Stimulated activated CD4-positive, alpha-beta T cell treated with anti-CD3 and anti-CD28 coated beads, Interleukin-12 subunit alpha, Interleukin-12 subunit beta, amount 100 ng/mL, for 4 hours (primary cell): Measurements from ENCODE around the gene KRT9.
"Not testable (repeated sequence)": the region's sequence is repeated elsewhere in the genome, so short reads cannot be mapped to it uniquely, and the experiment has no call there.

Experiments used
- DNase-seq: peaks from one replicate; pipeline ENCODE4 v3.0.0-alpha.2; 2020

The KRT9 gene

GRCh38 chr17:41599680-41600079, 27.8 kb upstream of the KRT9 start:
- no peak for DNase-seq

GRCh38 chr17:41595585-41595984, 23.7 kb upstream of the KRT9 start:
- DNase-seq, result no peak

- no peak for DNase-seq
These were observed 22.6 kb upstream of the KRT9 start for GRCh38 chr17:41594363-41594915.

- no peak for DNase-seq
These were observed 21.6 kb upstream of the KRT9 start for GRCh38 chr17:41593306-41593981.

GRCh38 chr17:41592601-41593305, 20.9 kb upstream of the KRT9 start:
- DNase-seq, result no peak

- DNase-seq, result no peak
These were observed 17.4 kb upstream of the KRT9 start for GRCh38 chr17:41589301-41589700.

GRCh38 chr17:41588126-41588810, 16.4 kb upstream of the KRT9 start:
- DNase-seq, result no peak

GRCh38 chr17:41586863-41587495, 15.1 kb upstream of the KRT9 start, which contains the start of gene KRT14:
Gene KRT14 (minus strand): TSS chr17:41586895. CDS start chr17:41586834, 61 bp downstream.
- no peak for DNase-seq

- DNase-seq, result no peak
These were observed 13.6 kb upstream of the KRT9 start for GRCh38 chr17:41585301-41586056.

- not testable (repeated sequence) for DNase-seq
These were observed 12.6 kb upstream of the KRT9 start for GRCh38 chr17:41584331-41584927.

GRCh38 chr17:41583137-41584127, 11.6 kb upstream of the KRT9 start:
- DNase-seq, result no peak

- DNase-seq, result not testable (repeated sequence)
These were observed 10.5 kb upstream of the KRT9 start for GRCh38 chr17:41582061-41582968.

- DNase-seq, result no peak
These were observed 9.7 kb upstream of the KRT9 start for GRCh38 chr17:41581366-41582060.

GRCh38 chr17:41580687-41581365, 9.0 kb upstream of the KRT9 start:
- DNase-seq, result no peak

- DNase-seq, result no peak
These were observed 8.4 kb upstream of the KRT9 start for GRCh38 chr17:41580244-41580575.

GRCh38 chr17:41579484-41580243, 7.8 kb upstream of the KRT9 start:
- DNase-seq, result peak; percentile 58

- no peak for DNase-seq
These were observed 7.1 kb upstream of the KRT9 start for GRCh38 chr17:41578971-41579370.

- no peak for DNase-seq
These were observed 6.7 kb upstream of the KRT9 start for GRCh38 chr17:41578538-41578937.
